Measurements from ENCODE around the gene ZFPL1.

Gene ZFPL1

DNA sequence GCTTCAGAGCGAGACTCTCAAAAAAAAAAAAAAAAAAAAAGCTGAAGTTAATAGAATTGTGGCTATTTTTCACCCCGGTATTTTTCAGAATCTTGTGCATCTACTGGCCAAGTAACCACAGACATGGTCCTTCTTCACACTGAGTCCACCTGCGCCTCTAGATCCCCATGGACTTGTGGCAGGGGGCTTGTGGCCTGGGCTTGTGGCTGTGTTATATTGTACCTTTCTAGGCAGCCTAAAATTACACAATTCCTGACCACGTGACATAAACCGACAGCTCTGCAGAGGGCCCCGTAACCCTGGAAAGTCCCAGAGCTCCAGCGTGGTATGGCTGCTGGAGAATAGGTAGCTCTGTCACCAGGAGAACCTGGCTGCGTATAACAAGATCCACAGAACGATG, 14.8 kb upstream of the ZFPL1 start:
- no peak overlapping the region for H3K4me3 ChIP-seq (ENCODE audit: low read depth, low read length)
- peak; percentile 89 for DNase-seq (ENCODE audit: low read depth)
- TF ChIP-seq POLR2A (IDR thresholded peaks at IDR 0.05; ENCODE audit: extremely low read depth, insufficient read length) (no peak), MYC (IDR thresholded peaks at IDR 0.05; ENCODE audit: low read depth, low read length) (no peak)
- TF ChIP-seq, protein P1, sequence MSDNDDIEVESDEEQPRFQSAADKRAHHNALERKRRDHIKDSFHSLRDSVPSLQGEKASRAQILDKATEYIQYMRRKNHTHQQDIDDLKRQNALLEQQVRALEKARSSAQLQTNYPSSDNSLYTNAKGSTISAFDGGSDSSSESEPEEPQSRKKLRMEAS (IDR thresholded peaks at IDR 0.05; ENCODE audit: low read depth, low read length): no peak
- TF ChIP-seq, protein P2, sequence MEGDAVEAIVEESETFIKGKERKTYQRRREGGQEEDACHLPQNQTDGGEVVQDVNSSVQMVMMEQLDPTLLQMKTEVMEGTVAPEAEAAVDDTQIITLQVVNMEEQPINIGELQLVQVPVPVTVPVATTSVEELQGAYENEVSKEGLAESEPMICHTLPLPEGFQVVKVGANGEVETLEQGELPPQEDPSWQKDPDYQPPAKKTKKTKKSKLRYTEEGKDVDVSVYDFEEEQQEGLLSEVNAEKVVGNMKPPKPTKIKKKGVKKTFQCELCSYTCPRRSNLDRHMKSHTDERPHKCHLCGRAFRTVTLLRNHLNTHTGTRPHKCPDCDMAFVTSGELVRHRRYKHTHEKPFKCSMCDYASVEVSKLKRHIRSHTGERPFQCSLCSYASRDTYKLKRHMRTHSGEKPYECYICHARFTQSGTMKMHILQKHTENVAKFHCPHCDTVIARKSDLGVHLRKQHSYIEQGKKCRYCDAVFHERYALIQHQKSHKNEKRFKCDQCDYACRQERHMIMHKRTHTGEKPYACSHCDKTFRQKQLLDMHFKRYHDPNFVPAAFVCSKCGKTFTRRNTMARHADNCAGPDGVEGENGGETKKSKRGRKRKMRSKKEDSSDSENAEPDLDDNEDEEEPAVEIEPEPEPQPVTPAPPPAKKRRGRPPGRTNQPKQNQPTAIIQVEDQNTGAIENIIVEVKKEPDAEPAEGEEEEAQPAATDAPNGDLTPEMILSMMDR (IDR thresholded peaks at IDR 0.05; ENCODE audit: low read depth, low read length): no peak

DNA sequence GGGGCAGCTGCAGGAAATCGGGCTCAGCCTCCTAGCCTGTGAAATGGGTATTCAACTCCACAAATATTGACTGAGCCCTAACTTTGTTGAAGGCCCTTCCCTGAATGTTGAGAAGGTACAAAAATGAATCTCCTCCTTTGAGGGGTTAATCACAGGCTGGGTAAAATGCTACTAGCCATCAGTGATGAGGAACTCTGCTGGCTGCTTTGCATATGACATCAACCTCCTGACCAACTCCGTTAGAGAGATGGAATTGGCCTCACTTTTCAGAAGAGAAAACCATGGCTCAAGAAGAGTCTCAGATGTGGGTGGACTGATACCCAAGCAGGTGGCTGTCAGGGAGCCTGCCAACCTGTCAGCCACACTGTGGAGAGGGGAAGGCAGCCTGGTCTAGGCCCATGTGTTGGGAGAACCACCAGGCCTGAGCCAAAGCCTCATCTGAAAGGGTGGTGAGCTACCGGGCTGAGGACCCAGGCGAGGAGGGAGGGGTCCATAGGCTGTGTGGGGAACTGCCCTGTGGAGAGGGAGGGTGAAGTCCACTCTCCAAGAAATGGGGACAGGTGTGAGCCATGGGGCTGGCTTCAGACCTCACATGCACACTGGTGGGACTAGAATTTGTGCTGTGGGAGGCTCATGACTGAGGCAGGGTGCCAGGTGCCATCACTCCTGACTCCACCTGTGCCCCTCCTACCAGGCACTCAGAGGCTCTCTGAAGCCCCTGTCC, 12.0 kb upstream of the ZFPL1 start:
- no peak for DNase-seq (ENCODE audit: low read depth)
- TF ChIP-seq, protein P2 (IDR thresholded peaks at IDR 0.05; ENCODE audit: low read depth, low read length): no peak
- TF ChIP-seq MYC (IDR thresholded peaks at IDR 0.05; ENCODE audit: low read depth, low read length) (no peak), POLR2A (IDR thresholded peaks at IDR 0.05; ENCODE audit: extremely low read depth, insufficient read length) (no peak)
- TF ChIP-seq, protein P1 (IDR thresholded peaks at IDR 0.05; ENCODE audit: low read depth, low read length): no peak
- H3K4me3 ChIP-seq (ENCODE audit: low read depth, low read length): no peak overlapping the region

DNA sequence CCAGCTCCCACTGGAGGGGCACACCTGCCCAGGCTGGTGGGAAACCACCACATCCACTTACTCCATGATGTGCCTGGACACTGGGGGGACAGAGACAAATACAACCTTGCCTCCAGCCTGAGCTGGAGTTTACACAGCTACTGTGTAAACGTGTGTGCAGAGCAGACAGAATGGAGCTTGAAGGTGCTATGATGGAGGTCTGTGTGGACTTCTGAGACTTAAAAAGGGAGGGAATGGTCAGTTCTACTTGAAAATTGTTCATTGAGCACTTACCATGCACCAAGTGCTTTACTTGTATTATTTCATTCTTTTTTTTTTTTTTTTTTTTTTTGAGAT, 11.4 kb upstream of the ZFPL1 start:
- DNase-seq (ENCODE audit: low read depth): no peak
- H3K4me3 ChIP-seq (ENCODE audit: low read depth, low read length): no peak overlapping the region
- TF ChIP-seq MYC (IDR thresholded peaks at IDR 0.05; ENCODE audit: low read depth, low read length): no peak
- TF ChIP-seq POLR2A (IDR thresholded peaks at IDR 0.05; ENCODE audit: extremely low read depth, insufficient read length): no peak
- TF ChIP-seq, protein P2 (IDR thresholded peaks at IDR 0.05; ENCODE audit: low read depth, low read length): no peak
- TF ChIP-seq, protein P1 (IDR thresholded peaks at IDR 0.05; ENCODE audit: low read depth, low read length): no peak

DNA sequence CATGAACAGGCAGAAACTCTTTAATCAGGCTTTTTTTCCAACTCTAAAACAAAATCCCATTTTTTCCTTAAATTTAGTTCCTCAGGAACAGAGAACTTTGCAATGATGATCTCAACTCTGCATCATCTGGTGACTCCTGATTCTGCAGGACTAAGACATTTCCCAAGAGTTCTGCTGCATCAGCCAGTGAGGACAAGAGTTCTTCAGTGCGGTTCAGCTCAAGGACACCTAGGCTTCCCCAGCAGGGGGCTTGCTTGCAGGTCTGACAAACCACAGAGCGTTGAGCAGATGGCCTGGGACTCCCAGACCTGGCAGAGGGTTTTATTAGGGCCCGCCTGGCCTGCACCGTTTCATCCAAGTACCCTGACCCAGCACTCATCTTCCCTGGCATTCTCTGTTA, 6.6 kb upstream of the ZFPL1 start:
- peak; percentile 51 for DNase-seq (ENCODE audit: low read depth)

DNA sequence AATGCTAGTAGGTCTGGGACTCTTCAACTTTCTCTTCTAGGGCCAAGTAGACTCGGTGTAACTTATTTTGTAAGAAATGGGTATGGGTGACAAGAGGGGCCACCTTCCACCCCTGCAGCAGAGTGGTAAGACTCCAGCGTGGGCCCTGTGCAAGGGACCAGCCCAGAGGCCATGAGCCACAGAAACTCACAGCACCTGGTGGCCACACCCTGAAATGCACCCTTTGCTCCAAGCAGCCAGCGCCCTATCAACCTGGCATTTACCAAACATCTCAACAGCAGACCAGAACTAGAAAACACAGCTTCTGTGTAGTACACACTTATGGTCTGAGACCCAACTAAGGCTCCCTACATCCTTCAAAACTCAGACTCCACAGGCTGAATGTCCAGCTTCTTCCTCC, 5.9 kb upstream of the ZFPL1 start:
- peak overlapping the region; percentile 10 for H3K4me3 ChIP-seq (ENCODE audit: low read depth, low read length)
- DNase-seq (ENCODE audit: low read depth): peak; percentile 74
- peak; percentile 78 for TF ChIP-seq MYC (IDR thresholded peaks at IDR 0.05; ENCODE audit: low read depth, low read length)
- TF ChIP-seq POLR2A (IDR thresholded peaks at IDR 0.05; ENCODE audit: extremely low read depth, insufficient read length): no peak
- TF ChIP-seq, protein P1 (IDR thresholded peaks at IDR 0.05; ENCODE audit: low read depth, low read length): peak; percentile 72
- TF ChIP-seq, protein P2 (IDR thresholded peaks at IDR 0.05; ENCODE audit: low read depth, low read length): peak; percentile 69

More for the DNA sequence above, 6.6 kb upstream of the ZFPL1 start:
- no peak overlapping the region for H3K4me3 ChIP-seq (ENCODE audit: low read depth, low read length)
- TF ChIP-seq, protein P1 (IDR thresholded peaks at IDR 0.05; ENCODE audit: low read depth, low read length): no peak

DNA sequence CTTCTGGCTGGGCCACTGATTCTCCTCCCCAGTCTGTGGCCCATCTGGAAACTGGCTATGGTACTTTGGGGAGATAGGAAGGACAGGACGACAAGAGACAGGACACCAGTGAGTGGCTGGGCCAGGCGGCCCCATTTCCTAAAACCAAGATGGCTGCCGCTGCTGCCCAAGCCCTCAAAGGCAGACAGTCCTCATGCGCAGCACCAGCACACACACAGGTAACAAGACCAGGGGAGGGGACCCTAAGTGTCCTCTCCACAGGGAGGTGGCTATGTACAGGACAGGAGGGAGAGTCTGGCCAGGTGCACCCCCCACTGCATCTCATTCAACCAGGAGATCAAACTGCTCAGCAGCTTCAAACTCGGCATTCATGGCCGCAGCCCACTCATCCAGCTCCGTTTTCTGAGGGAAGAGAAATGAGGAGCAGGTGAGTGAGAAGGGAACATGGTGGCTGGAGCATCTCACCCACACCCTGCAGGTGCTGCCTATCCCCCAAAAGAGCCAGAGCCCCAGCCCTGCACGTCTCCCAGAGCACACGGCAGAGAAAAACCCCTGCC, 5.2 kb upstream of the ZFPL1 start:
- peak overlapping the region; percentile 10 for H3K4me3 ChIP-seq (ENCODE audit: low read depth, low read length)
- TF ChIP-seq, protein P2 (IDR thresholded peaks at IDR 0.05; ENCODE audit: low read depth, low read length): no peak
- TF ChIP-seq MYC (IDR thresholded peaks at IDR 0.05; ENCODE audit: low read depth, low read length): no peak
- TF ChIP-seq, protein P1 (IDR thresholded peaks at IDR 0.05; ENCODE audit: low read depth, low read length): no peak
- TF ChIP-seq POLR2A (IDR thresholded peaks at IDR 0.05; ENCODE audit: extremely low read depth, insufficient read length): no peak
- DNase-seq (ENCODE audit: low read depth): no peak
